AML-193 (cell line): Measurements from ENCODE around the gene ACMSD.
"Not testable (repeated sequence)": the region's sequence is repeated elsewhere in the genome, so short reads cannot be mapped to it uniquely, and the experiment has no call there.

Experiments used
- DNase-seq, 2 experiments: peaks; one replicate each; lab custom pipeline; 2025; lab: John Stamatoyannopoulos, UW

Gene ACMSD

DNA sequence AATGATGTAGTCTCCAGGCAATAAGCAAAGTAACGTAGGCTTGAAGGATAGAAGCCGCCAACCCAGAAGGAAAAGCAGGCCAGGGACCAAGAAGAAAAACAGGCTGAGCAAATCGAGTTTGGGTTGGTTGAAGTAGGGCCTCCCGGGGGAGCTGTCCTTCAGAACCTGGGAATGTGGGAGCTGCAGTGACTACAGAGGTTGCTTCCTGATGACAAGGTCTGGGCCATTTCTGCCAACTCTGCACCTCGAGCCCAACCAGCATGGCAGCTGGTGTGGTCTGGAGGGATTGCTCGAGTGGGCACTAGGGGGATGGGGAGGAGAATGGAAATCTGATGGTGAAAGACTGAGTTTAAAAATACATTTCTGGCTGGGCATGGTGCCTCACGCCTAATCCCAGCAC, 14.1 kb downstream of the ACMSD start:
- no peak for DNase-seq

GRCh38 chr2:134855709-134856108, 17.3 kb downstream of the ACMSD start:
- no peak for DNase-seq

DNA sequence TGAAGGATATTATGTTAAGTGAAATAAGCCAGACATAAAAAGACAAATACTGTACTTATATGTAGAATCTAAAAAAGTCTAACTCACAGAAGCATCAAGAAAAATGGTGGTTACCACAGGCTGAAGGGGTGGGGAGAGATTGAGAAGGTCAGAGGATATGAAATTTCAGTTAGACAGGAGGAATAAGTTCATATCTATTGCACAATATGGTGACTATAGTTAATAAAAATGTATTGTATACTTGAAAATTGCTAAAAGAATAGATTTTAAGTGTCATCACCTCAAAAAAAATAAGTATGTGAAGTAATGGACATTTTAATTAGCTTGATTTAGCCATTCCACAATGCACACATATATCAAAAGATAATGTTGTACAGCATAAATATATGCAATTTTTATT, 19.8 kb downstream of the ACMSD start:
- no peak for DNase-seq

- DNase-seq: no peak
Measured at GRCh38 chr2:134861173-134861572, 22.8 kb downstream of the ACMSD start.

DNA sequence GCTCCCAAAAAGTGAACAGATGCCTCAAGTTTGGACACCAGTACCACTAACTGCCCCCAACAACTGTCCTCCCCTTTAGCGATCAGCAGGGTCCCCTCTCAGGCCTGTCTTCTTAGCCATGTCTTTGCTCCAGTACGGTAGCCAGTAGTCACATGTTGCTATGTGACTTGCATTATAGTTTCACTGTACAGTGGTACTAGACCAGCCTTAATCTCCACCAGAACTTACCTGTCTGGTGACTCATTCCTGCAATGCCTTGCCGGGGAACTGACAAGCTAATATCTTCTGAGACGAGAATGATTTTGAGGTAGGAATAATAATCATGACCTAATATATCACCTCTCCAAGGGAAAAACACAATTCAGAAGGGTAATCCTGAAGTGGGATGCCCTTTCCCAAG, 23.7 kb downstream of the ACMSD start:
- DNase-seq: no peak

GRCh38 chr2:134862674-134863073, 24.3 kb downstream of the ACMSD start:
- DNase-seq: no peak

- DNase-seq: no peak
Measured at GRCh38 chr2:134863446-134863845, 25.0 kb downstream of the ACMSD start.

DNA sequence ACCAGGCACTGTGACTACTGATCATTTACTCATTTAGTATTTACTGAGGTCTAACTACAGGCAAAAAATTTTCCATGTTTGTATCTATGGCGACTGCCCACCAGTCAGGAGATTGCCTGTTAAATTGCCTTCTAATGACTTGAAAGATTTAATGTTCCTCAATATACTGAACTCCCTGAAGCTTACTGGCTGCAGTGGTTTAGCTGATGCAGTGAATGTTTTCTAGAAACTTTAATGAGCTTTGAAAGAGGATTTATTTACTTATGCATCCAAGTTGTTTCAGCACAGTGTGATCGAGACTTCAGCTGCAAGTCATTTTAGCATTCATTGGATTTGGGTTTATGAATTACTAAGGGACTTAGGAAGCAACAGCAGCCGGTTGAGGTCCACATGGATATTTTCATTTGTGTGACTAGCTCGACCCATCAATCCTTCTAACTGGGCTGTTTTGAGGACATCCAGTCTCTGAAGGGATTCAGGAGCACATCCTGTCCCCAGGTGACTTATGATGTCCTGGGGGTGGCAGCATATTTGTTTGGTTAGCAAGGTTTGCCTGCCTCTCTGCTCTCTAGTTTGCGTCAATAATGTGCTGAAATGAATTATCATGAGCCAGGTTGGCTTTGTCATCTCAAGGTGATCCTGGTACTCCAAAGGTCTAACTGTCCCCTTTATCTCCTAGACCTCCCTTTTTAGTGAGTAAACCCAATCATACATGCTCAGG, 26.8 kb downstream of the ACMSD start:
- DNase-seq: no peak

DNA sequence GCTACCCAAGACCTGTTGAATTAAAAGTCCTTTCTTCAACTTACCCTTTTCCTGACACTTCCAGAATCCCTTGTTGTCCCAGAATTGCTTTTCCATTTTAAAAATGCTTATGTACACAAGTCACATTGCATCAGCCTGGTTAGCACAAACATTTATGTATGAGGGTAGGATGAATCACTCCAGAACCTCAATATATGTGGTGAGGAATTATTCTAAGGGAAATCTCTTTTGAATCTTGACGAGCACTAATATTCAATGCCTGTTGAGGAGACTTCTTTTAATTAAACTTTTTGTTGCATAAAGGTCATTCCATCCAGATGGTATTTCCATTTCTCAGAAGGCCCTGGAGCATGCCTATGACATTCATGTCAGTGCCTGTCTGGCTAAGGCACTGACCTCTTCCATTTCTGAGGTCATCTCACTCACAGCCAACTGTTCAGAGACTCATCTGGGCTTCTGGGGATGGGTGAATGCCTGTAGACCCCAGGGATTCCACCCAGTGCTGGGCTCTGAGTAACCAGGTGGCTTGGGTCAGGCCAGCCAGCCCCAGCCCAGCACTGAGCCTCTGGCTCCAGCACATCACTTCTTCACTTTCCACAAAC, 28.2 kb downstream of the ACMSD start:
- no peak for DNase-seq

GRCh38 chr2:134869946-134870736, 31.7 kb downstream of the ACMSD start:
- DNase-seq: no peak

GRCh38 chr2:134873152-134873551, 34.7 kb downstream of the ACMSD start:
- DNase-seq: no peak

DNA sequence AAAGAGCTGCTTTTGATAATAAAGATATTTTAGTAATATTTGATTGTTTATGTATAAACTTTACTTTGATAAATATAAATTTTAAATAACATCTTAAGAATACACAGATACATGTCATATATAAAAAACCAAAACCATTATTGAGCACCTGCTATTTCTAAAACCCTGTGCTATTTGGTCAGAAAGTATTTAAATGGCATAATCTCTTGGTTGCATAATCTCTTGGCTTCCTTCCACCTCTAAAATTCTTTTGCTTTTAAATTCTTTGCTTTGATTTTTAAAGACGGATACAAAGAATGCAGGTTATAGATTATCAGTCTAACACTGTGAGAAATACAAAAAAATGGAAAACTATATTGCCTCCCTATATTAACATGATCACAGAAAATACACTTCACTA, 36.9 kb downstream of the ACMSD start:
- no peak for DNase-seq

GRCh38 chr2:134882773-134883172, 44.4 kb downstream of the ACMSD start:
- no peak for DNase-seq

DNA sequence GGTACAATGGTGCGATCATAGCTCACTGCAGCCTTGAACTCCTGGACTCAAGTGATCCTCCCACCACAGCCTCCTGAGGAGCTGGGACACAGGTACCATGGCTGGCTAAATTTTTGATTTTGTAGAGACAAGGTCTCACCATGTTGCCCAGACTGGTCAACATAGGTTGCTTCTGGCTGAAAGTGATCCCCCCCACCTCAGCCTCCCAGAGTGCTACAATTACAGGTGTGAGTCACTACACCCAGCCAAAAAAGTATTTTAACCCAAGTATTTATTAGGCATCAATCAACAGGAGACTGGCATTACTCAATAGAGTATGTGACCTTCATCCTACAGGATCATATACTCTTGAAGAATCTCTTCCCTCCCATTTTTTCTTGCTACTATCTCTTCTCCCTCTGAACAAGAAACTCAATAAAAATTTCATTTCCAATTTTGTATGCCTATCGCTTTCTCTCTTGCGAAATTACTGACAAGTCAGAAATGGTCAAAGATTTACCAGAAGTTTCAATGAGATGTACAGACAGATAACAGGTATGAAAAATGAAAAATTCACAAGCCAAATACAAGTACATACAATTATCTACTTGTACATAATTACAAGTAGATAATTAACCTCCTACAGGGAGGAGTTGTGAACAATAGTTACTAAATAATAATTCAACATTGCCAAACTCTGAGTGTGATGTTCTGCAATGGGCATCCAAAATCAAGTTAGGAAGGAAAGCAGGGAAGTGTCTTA, 45.3 kb downstream of the ACMSD start:
- DNase-seq: no peak

GRCh38 chr2:134884435-134884834, 46.0 kb downstream of the ACMSD start:
- DNase-seq: no peak

GRCh38 chr2:134892282-134893035, 54.0 kb downstream of the ACMSD start:
- DNase-seq: no peak

GRCh38 chr2:134897932-134898331, 59.5 kb downstream of the ACMSD start:
- DNase-seq: peak; percentile 31 to 35

- DNase-seq: no peak
Measured at GRCh38 chr2:134899204-134899603, 60.8 kb downstream of the ACMSD start.

DNA sequence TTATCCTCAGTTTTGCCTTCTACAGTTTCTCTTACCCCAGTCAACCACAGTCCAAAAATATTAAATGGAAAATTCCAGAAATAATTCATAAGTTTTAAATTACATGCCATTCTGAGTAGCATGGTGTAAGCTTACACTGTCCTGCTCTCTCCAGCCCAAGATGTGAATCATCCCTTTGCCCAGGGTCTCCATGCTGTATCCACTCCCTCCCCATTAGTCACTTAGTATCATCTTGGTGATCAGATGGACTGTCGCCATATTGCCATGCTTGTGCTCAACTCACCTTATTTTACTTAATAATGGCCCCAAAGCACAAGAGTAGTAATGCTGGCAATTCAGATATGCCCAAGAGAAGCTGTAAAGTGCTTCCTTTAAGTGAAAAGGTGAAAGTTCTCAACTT, 61.7 kb downstream of the ACMSD start:
- no peak for DNase-seq

- not testable (repeated sequence) for DNase-seq
Measured at GRCh38 chr2:134903701-134904100, 65.3 kb downstream of the ACMSD start.

GRCh38 chr2:134905168-134905567, 66.8 kb downstream of the ACMSD start:
- no peak for DNase-seq

- DNase-seq: no peak
Measured at GRCh38 chr2:134906726-134907125, 68.3 kb downstream of the ACMSD start.
